ENCODE results near the gene PDK3.
A peak's percentile ranks its signal among the peaks of the same experiment; 100 is the strongest.

PDK3 gene

GRCh38 chrX:24553011-24553410 lies 87.9 kb downstream of the PDK3 start:
- TF ChIP-seq CTCF (conservative IDR thresholded peaks at IDR 0.05), result no peak
- no peak overlapping the region for H3K27ac ChIP-seq

- H3K27ac ChIP-seq, result no peak overlapping the region
- TF ChIP-seq CTCF (conservative IDR thresholded peaks at IDR 0.05), result no peak
Observed at GRCh38 chrX:24561121-24561520, 96.0 kb downstream of the PDK3 start.

GRCh38 chrX:24563291-24564010 lies 98.4 kb downstream of the PDK3 start:
- no peak for TF ChIP-seq CTCF (conservative IDR thresholded peaks at IDR 0.05)
- H3K27ac ChIP-seq, result no peak overlapping the region

- peak overlapping the region; percentile 13; the same call in 1 of the 2 replicates for H3K27ac ChIP-seq
- TF ChIP-seq CTCF (conservative IDR thresholded peaks at IDR 0.05), result no peak
Observed at GRCh38 chrX:24566240-24566639, 101.2 kb downstream of the PDK3 start.

GRCh38 chrX:24567169-24567568 lies 102.1 kb downstream of the PDK3 start:
- no peak overlapping the region for H3K27ac ChIP-seq
- TF ChIP-seq CTCF (conservative IDR thresholded peaks at IDR 0.05), result no peak

GRCh38 chrX:24574743-24575142 lies 109.7 kb downstream of the PDK3 start:
- H3K27ac ChIP-seq, result no peak overlapping the region
- no peak for TF ChIP-seq CTCF (conservative IDR thresholded peaks at IDR 0.05)

GRCh38 chrX:24575496-24575895 lies 110.4 kb downstream of the PDK3 start:
- no peak for TF ChIP-seq CTCF (conservative IDR thresholded peaks at IDR 0.05)
- H3K27ac ChIP-seq, result no peak overlapping the region
